Measurements from ENCODE around the gene PRCP.
"Not testable (repeated sequence)": the region's sequence is repeated elsewhere in the genome, so short reads cannot be mapped to it uniquely, and the experiment has no call there.

The PRCP gene

GRCh38 chr11:82900277-82901164 is at the start of gene PRCP:
PRCP (minus strand) TSS chr11:82900430; CDS start chr11:82900402, 28 bp downstream.
- peak within 1 kb of the TSS; percentile 85 for H3K27ac ChIP-seq
- peak; percentile 91 for DNase-seq
- H3K4me3 ChIP-seq (ENCODE audit: low read depth, low read length) = peak within 1 kb of the TSS; percentile 84
- in situ Hi-C loops (cut with HindIII; ENCODE audit: low pct_ligation_motif_present, low sequenced_read_pairs) = loop anchor here (25.0 kb wide), 1 partner anchor 262 kb away; the partner anchor contains the start of gene PCF11
- H3K27me3 ChIP-seq (replicated peaks) = no peaks in the 10 kb centered on the region
- TF ChIP-seq, protein P1, sequence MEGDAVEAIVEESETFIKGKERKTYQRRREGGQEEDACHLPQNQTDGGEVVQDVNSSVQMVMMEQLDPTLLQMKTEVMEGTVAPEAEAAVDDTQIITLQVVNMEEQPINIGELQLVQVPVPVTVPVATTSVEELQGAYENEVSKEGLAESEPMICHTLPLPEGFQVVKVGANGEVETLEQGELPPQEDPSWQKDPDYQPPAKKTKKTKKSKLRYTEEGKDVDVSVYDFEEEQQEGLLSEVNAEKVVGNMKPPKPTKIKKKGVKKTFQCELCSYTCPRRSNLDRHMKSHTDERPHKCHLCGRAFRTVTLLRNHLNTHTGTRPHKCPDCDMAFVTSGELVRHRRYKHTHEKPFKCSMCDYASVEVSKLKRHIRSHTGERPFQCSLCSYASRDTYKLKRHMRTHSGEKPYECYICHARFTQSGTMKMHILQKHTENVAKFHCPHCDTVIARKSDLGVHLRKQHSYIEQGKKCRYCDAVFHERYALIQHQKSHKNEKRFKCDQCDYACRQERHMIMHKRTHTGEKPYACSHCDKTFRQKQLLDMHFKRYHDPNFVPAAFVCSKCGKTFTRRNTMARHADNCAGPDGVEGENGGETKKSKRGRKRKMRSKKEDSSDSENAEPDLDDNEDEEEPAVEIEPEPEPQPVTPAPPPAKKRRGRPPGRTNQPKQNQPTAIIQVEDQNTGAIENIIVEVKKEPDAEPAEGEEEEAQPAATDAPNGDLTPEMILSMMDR (IDR thresholded peaks at IDR 0.05; ENCODE audit: low read depth, low read length, missing control alignments) = peak; percentile 15
- H3K36me3 ChIP-seq (replicated peaks) = no peaks in the 10 kb centered on the region

DNA sequence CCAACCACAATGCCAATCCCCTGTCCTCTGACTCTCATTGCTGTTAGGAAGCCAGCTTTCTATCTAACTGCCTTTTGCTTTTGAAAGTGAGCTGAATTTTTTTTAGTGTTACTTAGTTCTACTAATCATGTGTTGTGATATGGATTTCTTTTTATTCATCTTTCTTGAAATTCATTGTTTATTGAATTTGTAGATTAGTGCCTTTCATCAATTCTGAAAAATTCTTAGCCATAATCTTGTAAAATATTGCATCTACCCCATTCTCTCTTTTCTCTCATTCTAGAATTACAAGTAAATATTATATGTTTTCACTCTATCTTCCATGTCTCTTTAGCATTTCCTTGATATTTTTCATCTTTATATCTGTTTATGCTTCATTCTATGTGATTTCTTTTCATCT is 49.1 kb upstream of the PRCP start:
- in situ Hi-C loops (cut with HindIII; ENCODE audit: low pct_ligation_motif_present, low sequenced_read_pairs) = no loop called here
- no peak for DNase-seq
- Histone ChIP-seq H3K4me3 (ENCODE audit: low read depth, low read length) (no peak overlapping the region), H3K27ac (no peak overlapping the region), H3K36me3 (replicated peaks) (no peaks in the 10 kb centered on the region), H3K27me3 (replicated peaks) (no peaks in the 10 kb centered on the region)
- TF ChIP-seq, protein P1 (IDR thresholded peaks at IDR 0.05; ENCODE audit: low read depth, low read length, missing control alignments) = no peak

- Histone ChIP-seq H3K27me3 (replicated peaks) (no peaks in the 10 kb centered on the region), H3K27ac (no peak overlapping the region), H3K36me3 (replicated peaks) (no peaks in the 10 kb centered on the region), H3K4me3 (ENCODE audit: low read depth, low read length) (no peak overlapping the region)
- no peak for DNase-seq
- TF ChIP-seq, protein P1 (IDR thresholded peaks at IDR 0.05; ENCODE audit: low read depth, low read length, missing control alignments) = no peak
- in situ Hi-C loops (cut with HindIII; ENCODE audit: low pct_ligation_motif_present, low sequenced_read_pairs) = no loop called here
Observed at GRCh38 chr11:82945682-82946081, 45.5 kb upstream of the PRCP start.

DNA sequence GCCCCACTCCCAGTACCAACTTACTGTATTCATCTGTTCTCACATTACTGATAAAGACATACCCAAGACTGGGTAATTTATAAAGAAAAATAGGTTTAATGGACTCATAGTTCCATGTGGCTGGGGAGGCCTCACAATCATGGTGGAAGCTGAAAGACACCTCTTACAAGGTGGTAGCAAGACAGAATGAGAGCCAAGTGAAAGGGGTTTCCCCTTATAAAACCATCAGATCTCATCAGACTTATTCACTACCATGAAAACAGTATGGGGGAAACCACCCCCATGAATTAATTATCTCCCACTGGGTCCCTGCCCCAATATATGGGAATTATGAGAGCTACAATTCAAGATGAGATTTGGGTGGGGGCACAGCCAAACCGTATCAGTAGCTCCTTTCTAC is 44.8 kb upstream of the PRCP start:
- in situ Hi-C loops (cut with HindIII; ENCODE audit: low pct_ligation_motif_present, low sequenced_read_pairs); H3K36me3 ChIP-seq (replicated peaks); DNase-seq; H3K27me3 ChIP-seq (replicated peaks); H3K4me3 ChIP-seq (ENCODE audit: low read depth, low read length); H3K27ac ChIP-seq: not testable (repeated sequence)

DNA sequence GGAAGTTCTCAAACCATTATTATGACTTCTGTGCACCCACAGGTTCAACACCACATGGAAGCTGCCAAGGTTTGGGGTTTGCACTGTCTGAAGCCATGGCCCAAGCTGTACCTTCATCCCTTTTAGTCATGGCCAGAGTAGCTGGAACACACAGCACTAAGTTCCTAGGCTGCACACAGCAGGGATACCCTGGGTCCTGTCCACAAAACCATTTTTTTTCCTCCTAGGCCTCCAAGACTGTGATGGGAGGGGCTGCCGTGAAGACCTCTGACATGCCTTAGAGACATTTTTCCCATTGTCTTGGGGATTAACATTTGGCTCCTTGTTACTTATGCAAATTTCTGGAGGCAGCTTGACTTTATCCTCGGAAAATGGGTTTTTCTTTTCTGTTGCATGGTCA is 44.0 kb upstream of the PRCP start:
- no peaks in the 10 kb centered on the region for H3K27me3 ChIP-seq (replicated peaks)
- DNase-seq = no peak
- TF ChIP-seq, protein P1 (IDR thresholded peaks at IDR 0.05; ENCODE audit: low read depth, low read length, missing control alignments) = no peak
- in situ Hi-C loops (cut with HindIII; ENCODE audit: low pct_ligation_motif_present, low sequenced_read_pairs) = no loop called here
- H3K36me3 ChIP-seq (replicated peaks) = no peaks in the 10 kb centered on the region
- H3K27ac ChIP-seq = no peak overlapping the region
- H3K4me3 ChIP-seq (ENCODE audit: low read depth, low read length) = no peak overlapping the region

- H3K4me3 ChIP-seq (ENCODE audit: low read depth, low read length); H3K36me3 ChIP-seq (replicated peaks); H3K27ac ChIP-seq; DNase-seq; in situ Hi-C loops (cut with HindIII; ENCODE audit: low pct_ligation_motif_present, low sequenced_read_pairs); H3K27me3 ChIP-seq (replicated peaks): not testable (repeated sequence)
Observed at GRCh38 chr11:82943430-82943829, 43.2 kb upstream of the PRCP start.

Measured in brain microvascular endothelial cell (primary cell).